ENCODE data around the gene ANKRD35.

GRCh38 chr1:145843031-145843430 is 42.6 kb downstream of the ANKRD35 start:
- TF ChIP-seq CTCF (IDR thresholded peaks at IDR 0.05; ENCODE audit: control extremely low read depth in 1 of 3, insufficient read depth in 1 of 3, low read depth in 1 of 3, low read length in 3 of 3) = no peak
- no peak for TF ChIP-seq SIN3A (conservative IDR thresholded peaks at IDR 0.05 in 1 of 2, IDR thresholded peaks at IDR 0.05 in 1 of 2; ENCODE audit: low read depth in 1 of 2, low read length in 2 of 2)
- TF ChIP-seq POLR2A (IDR thresholded peaks at IDR 0.05; ENCODE audit: control extremely low read depth in 1 of 2, low read depth in 2 of 2, low read length in 2 of 2) = no peak
- TF ChIP-seq CHD2 (IDR thresholded peaks at IDR 0.05; ENCODE audit: low read length) = no peak
- no peak for TF ChIP-seq GTF2F1 (IDR thresholded peaks at IDR 0.05; ENCODE audit: borderline replicate concordance, low read depth, low read length)
- TF ChIP-seq EZH2 (IDR thresholded peaks at IDR 0.05; ENCODE audit: low read depth, low read length, severe bottlenecking) = no peak
- TF ChIP-seq JUN (IDR thresholded peaks at IDR 0.05; ENCODE audit: low read depth, low read length) = no peak
- no peak for TF ChIP-seq POLR2AphosphoS5 (IDR thresholded peaks at IDR 0.05; ENCODE audit: low read depth, low read length)
- no peak for TF ChIP-seq RNF2 (IDR thresholded peaks at IDR 0.05; ENCODE audit: borderline replicate concordance, low read depth, low read length, missing control alignments, poor library complexity, severe bottlenecking)
- no peak for TF ChIP-seq SP4 (IDR thresholded peaks at IDR 0.05; ENCODE audit: low read length)
- no peak for TF ChIP-seq BRCA1 (IDR thresholded peaks at IDR 0.05; ENCODE audit: low read depth, low read length)

Measured in H1 (cell line).